Embryonic facial prominence (tissue), 1 donor: ENCODE results near the gene FOXC1.

Experiments used
- DNase-seq: peaks from one replicate; pipeline ENCODE4 v3.0.0-alpha.2; 2016; ENCODE audit errors: extremely low spot score

Gene FOXC1

DNA sequence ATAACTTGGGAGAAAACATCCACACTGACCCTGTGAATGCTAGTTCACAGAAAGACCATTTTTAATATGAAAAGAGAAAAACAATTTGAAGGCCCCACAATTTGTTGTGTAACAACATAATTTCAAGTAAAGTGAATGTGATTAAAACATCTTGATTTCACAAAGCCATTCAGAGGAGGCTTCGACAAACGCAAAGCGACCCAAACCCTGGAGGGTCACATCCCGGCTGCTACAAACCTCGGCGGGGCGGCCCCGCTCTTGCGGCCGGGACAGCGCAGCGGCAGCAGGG, 14.0 kb downstream of the FOXC1 start:
- DNase-seq, result no peak

- DNase-seq, result no peak
Observed at GRCh38 chr6:1624058-1624850, 14.5 kb downstream of the FOXC1 start.

- DNase-seq, result no peak
Observed at GRCh38 chr6:1624851-1625781, 15.4 kb downstream of the FOXC1 start.

GRCh38 chr6:1625794-1626435, 16.2 kb downstream of the FOXC1 start:
- no peak for DNase-seq

- DNase-seq, result no peak
Observed at GRCh38 chr6:1626481-1626880, 16.8 kb downstream of the FOXC1 start.

DNA sequence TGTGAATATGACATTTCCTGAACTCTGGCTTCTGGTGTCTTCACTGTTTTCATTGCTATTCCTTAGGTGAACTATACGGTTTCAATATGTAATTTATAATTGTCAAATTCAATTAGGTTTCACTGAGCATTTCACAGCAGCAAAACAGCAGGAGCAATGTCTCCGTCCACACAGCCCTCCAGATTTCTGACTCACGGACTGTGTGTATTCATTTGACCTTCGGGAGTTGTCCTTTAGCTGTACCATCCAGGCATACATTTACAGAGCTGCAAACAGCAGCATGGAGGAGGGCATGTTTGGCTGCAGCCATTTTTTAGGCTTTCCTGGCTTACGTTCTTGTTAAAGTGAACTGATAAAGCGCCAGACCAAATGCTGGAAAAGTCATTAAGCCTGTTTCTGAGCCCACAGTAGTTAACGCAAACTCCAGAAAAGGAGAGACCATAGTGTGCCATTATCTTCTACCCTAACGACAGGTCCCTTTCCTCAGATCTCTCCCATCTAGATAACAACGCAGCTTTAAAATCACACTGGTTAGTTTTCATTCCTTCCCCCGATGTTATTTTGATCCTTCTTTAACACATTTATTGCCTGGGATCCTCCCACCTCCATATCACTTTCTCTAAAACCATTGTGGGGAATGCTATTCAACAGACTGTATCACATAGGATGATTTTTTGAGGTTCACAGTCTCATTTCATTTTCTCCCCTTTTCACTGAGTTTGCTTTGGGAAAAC, 18.3 kb downstream of the FOXC1 start:
- DNase-seq, result no peak

- no peak for DNase-seq
Observed at GRCh38 chr6:1629316-1629715, 19.6 kb downstream of the FOXC1 start.

- no peak for DNase-seq
Observed at GRCh38 chr6:1630212-1630770, 20.6 kb downstream of the FOXC1 start.

- DNase-seq, result no peak
Observed at GRCh38 chr6:1630771-1631217, 21.1 kb downstream of the FOXC1 start.

- DNase-seq, result no peak
Observed at GRCh38 chr6:1631251-1631650, 21.5 kb downstream of the FOXC1 start.

GRCh38 chr6:1633366-1634021, 23.8 kb downstream of the FOXC1 start:
- no peak for DNase-seq

GRCh38 chr6:1634081-1634480, 24.4 kb downstream of the FOXC1 start:
- no peak for DNase-seq

GRCh38 chr6:1635305-1636010, 25.7 kb downstream of the FOXC1 start:
- DNase-seq, result no peak

DNA sequence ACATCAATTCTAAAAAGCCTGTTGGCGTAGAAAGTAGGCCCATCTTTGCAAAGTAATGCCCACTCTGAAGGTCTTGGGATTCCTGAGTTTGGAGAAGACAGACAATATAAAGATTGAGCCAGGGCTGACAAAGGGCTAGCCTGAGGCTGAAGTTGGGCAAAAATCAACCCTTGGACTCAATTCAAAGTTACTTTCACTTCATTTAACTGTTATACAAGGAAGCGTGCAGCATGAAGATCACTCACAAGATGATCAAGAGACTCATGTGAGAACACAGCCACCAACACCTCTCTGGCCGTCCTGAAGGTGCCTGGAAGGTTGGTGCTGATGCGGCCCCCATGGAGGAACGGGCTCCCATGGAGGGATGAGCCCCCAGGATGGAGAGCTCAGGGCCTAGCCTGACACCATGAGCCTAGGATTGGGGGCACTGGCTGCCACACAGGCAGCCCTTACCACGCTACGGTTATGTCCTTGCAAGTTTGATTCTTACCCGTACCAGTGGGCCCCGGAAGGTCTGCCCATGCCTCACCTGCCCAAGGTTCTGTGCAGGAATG, 26.6 kb downstream of the FOXC1 start:
- no peak for DNase-seq

DNA sequence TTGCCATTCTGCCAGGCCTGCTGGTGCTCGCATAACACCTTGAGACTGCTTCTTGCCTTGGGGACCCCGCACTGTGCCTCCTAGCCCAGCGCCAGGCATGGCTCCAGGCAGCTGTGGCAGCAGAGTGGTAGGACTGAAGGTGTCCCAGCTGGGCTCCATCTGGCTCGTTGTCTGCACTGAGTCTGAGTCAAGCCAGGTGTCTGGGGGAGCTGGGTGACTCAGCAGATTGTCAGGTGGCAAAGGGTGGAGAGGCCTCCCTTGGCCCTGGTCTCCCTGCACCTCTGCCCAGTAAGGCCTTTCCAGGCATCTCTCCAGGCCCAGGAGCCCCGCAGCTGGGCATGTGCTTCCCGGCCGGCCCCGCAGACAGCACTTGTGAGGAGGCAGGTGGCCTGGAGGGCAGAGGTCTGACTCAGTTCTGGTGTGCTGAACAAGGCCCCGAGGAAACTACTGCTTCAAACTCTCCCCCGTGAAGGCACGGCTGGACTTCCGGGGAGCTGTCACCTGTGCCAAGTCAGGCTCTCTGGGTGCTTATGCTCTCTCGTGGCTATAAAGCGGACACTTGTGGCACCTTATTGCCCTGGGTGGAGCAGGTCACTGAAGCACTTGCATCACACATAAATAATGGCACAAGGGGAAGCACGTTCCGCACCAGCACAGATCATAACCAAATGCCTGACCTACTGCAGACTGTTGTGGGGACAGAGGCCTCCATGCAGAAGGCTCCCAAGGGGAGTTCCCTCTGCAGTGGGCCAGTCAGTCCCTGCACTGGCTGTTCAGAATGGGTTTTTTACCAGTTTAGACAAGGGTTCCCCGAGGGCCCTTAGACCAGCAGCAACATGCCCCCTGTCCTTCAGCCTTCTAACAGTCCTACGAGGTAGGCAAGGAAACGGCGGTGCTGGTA, 27.5 kb downstream of the FOXC1 start:
- no peak for DNase-seq

DNA sequence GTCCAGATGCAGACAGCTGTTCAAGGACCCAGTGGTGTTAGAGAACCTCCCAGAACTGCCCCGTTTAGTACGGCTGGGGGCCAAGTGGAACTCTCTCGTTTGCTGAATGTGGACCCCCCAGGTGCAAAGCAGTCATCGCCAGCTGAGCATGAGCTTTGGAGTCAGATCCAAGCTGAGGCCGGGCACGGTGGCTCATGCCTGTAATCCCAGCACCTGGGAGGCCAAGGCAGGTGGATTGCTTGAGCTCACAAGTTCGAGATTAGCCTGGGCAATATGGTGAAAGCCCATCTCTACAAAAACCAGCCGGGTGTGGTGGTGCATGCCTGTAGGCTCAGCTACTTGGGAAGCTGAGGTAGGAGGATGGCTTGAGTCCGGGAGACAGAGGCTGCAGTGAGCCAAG, 29.7 kb downstream of the FOXC1 start:
- no peak for DNase-seq

DNA sequence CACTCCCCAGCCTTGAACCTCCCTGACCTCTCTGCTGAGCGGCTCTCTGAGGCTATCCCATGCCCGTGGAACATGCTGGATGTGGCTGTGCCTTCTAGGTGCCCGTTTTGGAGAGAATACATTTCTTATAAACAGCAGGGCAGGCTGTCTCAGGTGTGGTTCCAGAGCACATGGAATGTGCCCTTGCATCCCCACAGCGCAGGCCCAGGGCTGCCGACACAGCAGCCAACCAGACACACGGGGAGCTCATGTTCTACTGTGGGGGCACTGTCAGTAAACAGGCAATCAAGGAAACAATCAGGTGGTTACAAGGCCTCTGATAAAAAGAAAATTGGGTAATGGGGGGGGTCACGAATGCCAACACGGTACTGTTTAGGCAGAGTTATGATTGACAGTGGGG, 30.8 kb downstream of the FOXC1 start:
- no peak for DNase-seq

DNA sequence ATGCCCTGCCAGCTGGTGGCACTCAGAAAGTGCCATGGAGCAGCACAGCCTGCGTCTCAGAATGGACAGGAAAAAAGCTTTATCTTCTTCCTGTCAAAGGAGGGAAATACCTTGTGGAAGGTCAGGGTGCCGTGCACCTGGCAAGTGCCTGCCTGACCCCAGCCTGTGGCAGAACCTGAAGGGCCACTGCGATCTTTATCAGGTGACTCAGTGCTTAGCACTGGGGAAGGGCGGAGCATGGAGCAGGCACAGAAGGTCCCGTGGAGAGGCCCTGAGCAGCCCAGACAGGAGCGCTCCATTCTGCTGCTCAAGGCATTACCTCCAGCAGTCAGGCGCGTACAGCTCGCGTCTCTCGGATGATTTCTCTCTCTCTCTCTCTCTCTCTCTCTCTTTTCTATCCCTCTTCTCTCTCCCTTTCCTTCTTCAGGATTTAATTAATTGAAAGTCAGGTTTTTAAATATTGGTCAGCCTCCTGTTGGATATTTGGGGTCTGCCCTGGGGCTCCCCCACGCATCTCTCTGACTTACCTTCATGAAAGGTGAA, 31.7 kb downstream of the FOXC1 start:
- DNase-seq, result no peak

DNA sequence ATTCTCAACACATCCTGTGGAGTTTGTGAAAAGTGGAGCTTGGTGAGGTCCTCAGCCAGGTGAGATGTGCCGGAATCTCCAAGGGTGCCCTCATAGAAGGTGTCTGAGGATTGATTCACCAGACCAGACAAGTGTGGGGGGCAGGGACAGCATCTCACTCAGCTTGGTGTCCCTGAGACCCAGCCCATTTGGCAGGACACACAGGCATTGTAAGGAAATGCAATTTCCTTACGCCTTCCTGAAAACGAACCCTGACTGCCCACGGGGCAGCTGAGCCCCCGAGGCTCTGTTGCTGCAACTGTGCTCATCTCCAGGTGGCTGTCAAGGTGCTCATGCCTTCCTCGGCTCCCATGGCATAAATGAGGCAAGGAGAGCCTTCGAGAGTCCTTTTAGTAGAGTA, 33.4 kb downstream of the FOXC1 start:
- DNase-seq, result no peak
